Activated CD4-positive, alpha-beta T cell treated with anti-CD3 and anti-CD28 coated beads, Interleukin-2, amount 10 ng/mL, durations not matched to agents 24 days and 14 days (primary cell): ENCODE results near the gene DCPS. TPM values are rescaled to one million over a fixed set of nuclear protein-coding genes. Genes with fewer than 3 reads are reported as not detected.
"Not testable (repeated sequence)": the region's sequence is repeated elsewhere in the genome, so short reads cannot be mapped to it uniquely, and the experiment has no call there.

Experiments
- DNase-seq: peaks from one replicate; pipeline ENCODE4 v3.0.0; 2022
- H3K27ac Mint-ChIP-seq: one replicate; pipeline ENCODE4 v1.8.0; 2022; ENCODE audit warnings: mild to moderate bottlenecking, mixed read lengths
- H3K27me3 Mint-ChIP-seq: one replicate; pipeline ENCODE4 v1.8.0; 2022; ENCODE audit warnings: mixed read lengths
- H3K36me3 Mint-ChIP-seq: one replicate; pipeline ENCODE4 v1.8.0; 2022; ENCODE audit warnings: low read depth, mild to moderate bottlenecking, mixed read lengths
- H3K4me1 Mint-ChIP-seq: one replicate; pipeline ENCODE4 v1.8.0; 2021; ENCODE audit warnings: mixed read lengths
- H3K4me3 Mint-ChIP-seq: one replicate; pipeline ENCODE4 v1.8.0; 2022; ENCODE audit warnings: mild to moderate bottlenecking, moderate library complexity, mixed read lengths
- H3K9me3 Mint-ChIP-seq: one replicate; pipeline ENCODE4 v1.8.0; 2021; ENCODE audit warnings: mixed read lengths
- intact Hi-C: fragments of 100-400 bp; cut with micrococcal nuclease; formaldehyde crosslinking; loops from one replicate; pipeline ENCODE4 v1.15.1; 2023
- total RNA-seq: library from RNA; stranded (reverse); gene quantifications from 2 replicates; pipeline ENCODE4 v1.2.3, GENCODE V29; 2022

The DCPS gene
- total RNA-seq, 1 donor from 2014 or later, result 36.0 TPM

GRCh38 chr11:126371595-126371994 lies 67.7 kb downstream of the DCPS start:
- Mint-ChIP-seq H3K27ac (no peak overlapping the region), H3K36me3 (no peaks in the 10 kb centered on the region), H3K9me3 (no peaks in the 10 kb centered on the region), H3K27me3 (no peaks in the 10 kb centered on the region), H3K4me1 (peaks cover 7% of the 10 kb centered on the region), H3K4me3 (no peak overlapping the region)
- DNase-seq, result no peak
- intact Hi-C loops, result no loop called here

- H3K4me1 Mint-ChIP-seq, intact Hi-C loops, H3K4me3 Mint-ChIP-seq, H3K27me3 Mint-ChIP-seq, DNase-seq, H3K27ac Mint-ChIP-seq, H3K36me3 Mint-ChIP-seq, H3K9me3 Mint-ChIP-seq: not testable (repeated sequence)
Measured at GRCh38 chr11:126373389-126374066, 69.7 kb downstream of the DCPS start.

- H3K27ac Mint-ChIP-seq, H3K36me3 Mint-ChIP-seq, H3K9me3 Mint-ChIP-seq, H3K4me3 Mint-ChIP-seq, intact Hi-C loops, DNase-seq, H3K27me3 Mint-ChIP-seq, H3K4me1 Mint-ChIP-seq: not testable (repeated sequence)
Measured at GRCh38 chr11:126374562-126375300, 70.9 kb downstream of the DCPS start.

GRCh38 chr11:126375726-126376125 lies 71.9 kb downstream of the DCPS start:
- intact Hi-C loops, result no loop called here
- Mint-ChIP-seq H3K9me3 (no peaks in the 10 kb centered on the region), H3K4me1 (no peaks in the 10 kb centered on the region), H3K27ac (no peak overlapping the region), H3K27me3 (no peaks in the 10 kb centered on the region), H3K4me3 (no peak overlapping the region), H3K36me3 (no peaks in the 10 kb centered on the region)
- DNase-seq, result no peak

- Mint-ChIP-seq H3K4me1 (no peaks in the 10 kb centered on the region), H3K27me3 (no peaks in the 10 kb centered on the region), H3K4me3 (no peak overlapping the region), H3K27ac (no peak overlapping the region), H3K9me3 (no peaks in the 10 kb centered on the region), H3K36me3 (no peaks in the 10 kb centered on the region)
- no peak for DNase-seq
- intact Hi-C loops, result no loop called here
Measured at GRCh38 chr11:126378763-126379162, 74.9 kb downstream of the DCPS start.

GRCh38 chr11:126380909-126381308 lies 77.0 kb downstream of the DCPS start:
- Mint-ChIP-seq H3K4me1 (no peaks in the 10 kb centered on the region), H3K4me3 (no peak overlapping the region), H3K9me3 (no peaks in the 10 kb centered on the region), H3K27me3 (no peaks in the 10 kb centered on the region), H3K36me3 (no peaks in the 10 kb centered on the region), H3K27ac (no peak overlapping the region)
- intact Hi-C loops, result no loop called here
- DNase-seq, result no peak

- H3K4me3 Mint-ChIP-seq, intact Hi-C loops, H3K27me3 Mint-ChIP-seq, H3K27ac Mint-ChIP-seq, H3K9me3 Mint-ChIP-seq, DNase-seq, H3K36me3 Mint-ChIP-seq, H3K4me1 Mint-ChIP-seq: not testable (repeated sequence)
Measured at GRCh38 chr11:126381960-126382359, 78.1 kb downstream of the DCPS start.

- H3K27ac Mint-ChIP-seq, H3K27me3 Mint-ChIP-seq, H3K4me3 Mint-ChIP-seq, DNase-seq, H3K36me3 Mint-ChIP-seq, H3K4me1 Mint-ChIP-seq, intact Hi-C loops, H3K9me3 Mint-ChIP-seq: not testable (repeated sequence)
Measured at GRCh38 chr11:126382641-126383040, 78.8 kb downstream of the DCPS start.

- Mint-ChIP-seq H3K4me1 (peaks cover 5% of the 10 kb centered on the region), H3K27ac (no peak overlapping the region), H3K36me3 (no peaks in the 10 kb centered on the region), H3K4me3 (no peak overlapping the region), H3K9me3 (no peaks in the 10 kb centered on the region), H3K27me3 (no peaks in the 10 kb centered on the region)
- intact Hi-C loops, result no loop called here
- no peak for DNase-seq
Measured at GRCh38 chr11:126383339-126384335, 79.8 kb downstream of the DCPS start.

- Mint-ChIP-seq H3K9me3 (no peaks in the 10 kb centered on the region), H3K36me3 (no peaks in the 10 kb centered on the region), H3K4me1 (peaks cover 5% of the 10 kb centered on the region), H3K27me3 (no peaks in the 10 kb centered on the region), H3K4me3 (no peak overlapping the region), H3K27ac (no peak overlapping the region)
- DNase-seq, result no peak
- intact Hi-C loops, result no loop called here
Measured at GRCh38 chr11:126384449-126385070, 80.7 kb downstream of the DCPS start.

- Mint-ChIP-seq H3K27ac (no peak overlapping the region), H3K27me3 (no peaks in the 10 kb centered on the region)
Measured at GRCh38 chr11:126385991-126386728, 82.3 kb downstream of the DCPS start.

GRCh38 chr11:126386729-126387071 lies 82.8 kb downstream of the DCPS start:
- H3K27ac Mint-ChIP-seq, H3K9me3 Mint-ChIP-seq, H3K27me3 Mint-ChIP-seq, H3K4me3 Mint-ChIP-seq, DNase-seq, H3K4me1 Mint-ChIP-seq, intact Hi-C loops, H3K36me3 Mint-ChIP-seq: not testable (repeated sequence)

More at GRCh38 chr11:126385991-126386728, 82.3 kb downstream of the DCPS start:
- intact Hi-C loops, result no loop called here
- Mint-ChIP-seq H3K4me1 (peaks cover 5% of the 10 kb centered on the region), H3K36me3 (no peaks in the 10 kb centered on the region), H3K9me3 (no peaks in the 10 kb centered on the region), H3K4me3 (no peak overlapping the region)
- no peak for DNase-seq

GRCh38 chr11:126387857-126388256 lies 84.0 kb downstream of the DCPS start:
- no peak overlapping the region for H3K27ac Mint-ChIP-seq
- H3K36me3 Mint-ChIP-seq, result no peaks in the 10 kb centered on the region
- intact Hi-C loops, result no loop called here
- no peak overlapping the region for H3K4me3 Mint-ChIP-seq
- peaks cover 5% of the 10 kb centered on the region for H3K4me1 Mint-ChIP-seq
- H3K27me3 Mint-ChIP-seq, result no peaks in the 10 kb centered on the region
- DNase-seq, result no peak
- H3K9me3 Mint-ChIP-seq, result no peaks in the 10 kb centered on the region
